HepG2 (cell line): Measurements from ENCODE around the gene PRDM15. TPM values are rescaled to one million over a fixed set of nuclear protein-coding genes. Genes with fewer than 3 reads are reported as not detected.

Experiments used
- ATAC-seq: fragments of 200-7000 bp; cut with Tn5 transposase; 3 replicates; pipeline ENCODE4 v1.9.1; 2020; ENCODE audit warnings: mild to moderate bottlenecking, moderate library complexity
- BruUV-seq: library from RNA; stranded (reverse); fragments of 400-500 nt; replicated peaks from 2 replicates; lab custom pipeline; 2021; lab: Mats Ljungman, UMichigan
- CTCF ChIA-PET: fragments of 300-600 bp; formaldehyde crosslinking; extraction: SDS; loops from one replicate; lab custom pipeline; 2021; ENCODE audit warnings: low total read pairs, inconsistent platforms, low intra/inter-chr PET ratio; lab: Yijun Ruan, JAX
- POLR2A ChIA-PET: fragments of 350-600 bp; sonication (Branson Sonifier 250); formaldehyde crosslinking; loops from one replicate; lab custom pipeline; 2020; ENCODE audit warnings: antibody characterized with exemption, inconsistent platforms; lab: Yijun Ruan, JAX
- DNase-seq: peaks from one replicate; pipeline ENCODE4 v3.0.0-alpha.2; 2015; ENCODE audit warnings: low spot score
- FAIRE-seq: peaks from 3 replicates; lab custom pipeline; 2011; peaks lifted over from hg19 to GRCh38; lab: Jason Lieb, UNC
- H2AFZ ChIP-seq: one replicate; pipeline ENCODE4 v1.6.1; 2011; ENCODE audit warnings: low read length, inconsistent platforms
- H3K27ac ChIP-seq: fragments of 300-600 bp; 3 replicates; pipeline ENCODE4 v1.8.0; 2011; ENCODE audit warnings: mixed run types, mild to moderate bottlenecking, mixed read lengths, low read length, inconsistent platforms; ENCODE audit not compliant: insufficient read depth; ENCODE audit errors: extremely low read length
- H3K27me3 ChIP-seq, 2 experiments: fragments of 200-600 bp in 1 of 2; 2 replicates in 1 of 2; 3 replicates in 1 of 2; pipeline versions ENCODE4 v1.6.0 to v1.8.0; 2011; ENCODE audit warnings: low read length in 2 of 2, mild to moderate bottlenecking in 2 of 2, moderate library complexity in 2 of 2, inconsistent platforms in 1 of 2; ENCODE audit not compliant: insufficient read depth in 2 of 2, control insufficient read depth in 1 of 2
- H3K36me3 ChIP-seq, 2 experiments: fragments of 200-600 bp in 1 of 2; replicated peaks in 1 of 2; 2 replicates in 1 of 2; 3 replicates in 1 of 2; pipeline versions ENCODE4 v1.5.1 to v1.8.0; 2011; ENCODE audit warnings: low read length in 2 of 2, inconsistent platforms in 1 of 2; ENCODE audit not compliant: insufficient read depth in 2 of 2, control insufficient read depth in 1 of 2
- H3K4me1 ChIP-seq: 2 replicates; pipeline ENCODE4 v1.5.1; 2012; ENCODE audit warnings: low read length, inconsistent platforms; ENCODE audit not compliant: insufficient read depth
- H3K4me2 ChIP-seq: 2 replicates; pipeline ENCODE4 v1.6.0; 2011; ENCODE audit warnings: low read depth, low read length, inconsistent platforms
- H3K4me3 ChIP-seq, 3 experiments: fragments of 200-600 bp in 1 of 3; sonication (generic), shearing (Covaris generic) in 1 of 3; replicated peaks in 1 of 3; 2 replicates each; pipeline ENCODE4 v1.5.1; 2011 to 2016; ENCODE audit warnings: low read length in 3 of 3, inconsistent platforms in 2 of 3, low read depth in 2 of 3, mild to moderate bottlenecking in 2 of 3, control low read depth in 1 of 3, mixed read lengths in 1 of 3; ENCODE audit not compliant: insufficient read depth in 1 of 3
- H3K79me2 ChIP-seq: one replicate; pipeline ENCODE4 v1.6.1; 2011; ENCODE audit warnings: low read length, inconsistent platforms; ENCODE audit not compliant: insufficient read depth
- H3K9ac ChIP-seq: 2 replicates; pipeline ENCODE4 v1.6.0; 2011; ENCODE audit warnings: mild to moderate bottlenecking, low read depth, low read length, inconsistent platforms; ENCODE audit not compliant: insufficient read depth
- H3K9me3 ChIP-seq: 2 replicates; pipeline ENCODE4 v1.5.1; 2012; ENCODE audit warnings: mild to moderate bottlenecking, low read length
- H4K20me1 ChIP-seq: 2 replicates; pipeline ENCODE4 v1.6.0; 2011; ENCODE audit warnings: inconsistent platforms, mild to moderate bottlenecking, low read length, moderate library complexity; ENCODE audit not compliant: insufficient read depth
- CREM ChIP-seq, 2 experiments: sonication (generic) in 1 of 2; formaldehyde crosslinking in 1 of 2; IDR thresholded peaks; 2 replicates each; pipeline versions ENCODE4 v1.4.0 to v1.6.1; 2016 to 2020; ENCODE audit warnings: antibody characterized with exemption in 1 of 2, mild to moderate bottlenecking in 1 of 2, missing genetic modification reagents in 1 of 2
- DNMT3B ChIP-seq: conservative IDR thresholded peaks from 2 replicates; pipeline ENCODE4 v1.6.1; 2016; ENCODE audit warnings: missing biosample characterization, control low read depth
- GTF2F1 ChIP-seq: fragments of 150-350 bp; IDR thresholded peaks from 2 replicates; pipeline ENCODE4 v1.6.1; 2014; ENCODE audit warnings: low read length
- GTF3A ChIP-seq: sonication (generic); formaldehyde crosslinking; conservative IDR thresholded peaks from 2 replicates; pipeline ENCODE4 v1.4.0; 2020; ENCODE audit warnings: mild to moderate bottlenecking, missing genetic modification reagents
- JUND ChIP-seq: sonication (generic); formaldehyde crosslinking; IDR thresholded peaks from 2 replicates; pipeline ENCODE4 v1.8.0; 2022; ENCODE audit warnings: mild to moderate bottlenecking, missing genetic modification reagents
- KDM4B ChIP-seq: sonication (generic); formaldehyde crosslinking; IDR thresholded peaks from 2 replicates; pipeline ENCODE4 v1.4.0; 2020; ENCODE audit warnings: missing genetic modification reagents
- KLF15 ChIP-seq: sonication (generic); formaldehyde crosslinking; IDR thresholded peaks from 2 replicates; pipeline ENCODE4 v1.8.1; 2023; ENCODE audit warnings: borderline replicate concordance, mild to moderate bottlenecking, inconsistent platforms, missing genetic modification reagents, mixed read lengths
- MED8 ChIP-seq: sonication (generic); formaldehyde crosslinking; IDR thresholded peaks from 2 replicates; pipeline ENCODE4 v1.8.1; 2023; ENCODE audit warnings: mild to moderate bottlenecking, missing genetic modification reagents; ENCODE audit not compliant: insufficient replicate concordance
- NPAS2 ChIP-seq: sonication (generic); formaldehyde crosslinking; IDR thresholded peaks from 2 replicates; pipeline ENCODE4 v1.8.0; 2022; ENCODE audit warnings: mild to moderate bottlenecking, missing genetic modification reagents, borderline replicate concordance
- NR2F1 ChIP-seq, 2 experiments: fragments of 450-650 bp in 1 of 2; formaldehyde crosslinking in 1 of 2; IDR thresholded peaks; 2 replicates each; pipeline versions ENCODE4 v1.5.0 to v1.6.1; 2016 to 2020; ENCODE audit warnings: mild to moderate bottlenecking in 1 of 2, missing compliant biosample characterization in 1 of 2, missing genetic modification reagents in 1 of 2, moderate library complexity in 1 of 2
- PAWR ChIP-seq: sonication (generic); formaldehyde crosslinking; IDR thresholded peaks from 2 replicates; pipeline ENCODE4 v1.4.0; 2020; ENCODE audit warnings: missing genetic modification reagents, mild to moderate bottlenecking, borderline replicate concordance
- PAX8 ChIP-seq: sonication (generic); formaldehyde crosslinking; IDR thresholded peaks from 2 replicates; pipeline ENCODE4 v1.8.0; 2022; ENCODE audit warnings: mild to moderate bottlenecking, missing genetic modification reagents, borderline replicate concordance
- TIGD3 ChIP-seq: sonication (generic); formaldehyde crosslinking; IDR thresholded peaks from 2 replicates; pipeline ENCODE4 v1.5.1; 2020; ENCODE audit warnings: mild to moderate bottlenecking, missing genetic modification reagents, borderline replicate concordance
- ZNF260 ChIP-seq: sonication (generic); formaldehyde crosslinking; IDR thresholded peaks from 2 replicates; pipeline ENCODE4 v1.4.0; 2020; ENCODE audit warnings: missing genetic modification reagents, low read depth, mild to moderate bottlenecking, borderline replicate concordance
- ZNF337 ChIP-seq: sonication (generic); formaldehyde crosslinking; IDR thresholded peaks from 2 replicates; pipeline ENCODE4 v1.5.1; 2020; ENCODE audit warnings: missing genetic modification reagents, low read depth, mild to moderate bottlenecking, borderline replicate concordance
- ZSCAN12 ChIP-seq: sonication (generic); formaldehyde crosslinking; IDR thresholded peaks from 2 replicates; pipeline ENCODE4 v1.9.0; 2021; ENCODE audit warnings: mild to moderate bottlenecking, missing genetic modification reagents
- ZSCAN20 ChIP-seq: sonication (generic); formaldehyde crosslinking; IDR thresholded peaks from 2 replicates; pipeline ENCODE4 v1.4.0; 2020; ENCODE audit warnings: missing genetic modification reagents, mild to moderate bottlenecking, borderline replicate concordance
- WGBS: methylation state at CpG from one replicate; pipeline ENCODE4 v1.1.6; 2017; ENCODE audit warnings: low lambda C conversion rate; 5-methylcytosine and 5-hydroxymethylcytosine counted together
- in situ Hi-C: cut with HindIII; loops from 2 replicates; pipeline ENCODE4 v1.10.0; 2017; ENCODE audit warnings: low pct_unique_long_range_greater_than_20kb; ENCODE audit not compliant: extremely low pct_ligation_motif_present
- intact Hi-C: fragments of 100-400 bp; cut with micrococcal nuclease; formaldehyde crosslinking; loops from one replicate; pipeline ENCODE4 v1.10.0; 2022; ENCODE audit not compliant: unreplicated experiment
- polyA plus RNA-seq, 8 experiments: library from polyadenylated mRNA; depleted of rRNA in 3 of 8; stranded (reverse) in 7 of 8; unstranded in 1 of 8; fragments of >200 nt; fragmentation: Illumina TruSeq in 4 of 8; extraction: Trizol in 4 of 8; gene quantifications; 2 replicates each; pipeline versions ENCODE4 v1.2.1 to v1.2.3, GENCODE V29; 2011 to 2016; ENCODE audit warnings: low read depth in 4 of 8, missing spikeins in 1 of 8, mixed read lengths in 1 of 8; ENCODE audit not compliant: insufficient read depth in 1 of 8
- total RNA-seq, 5 experiments: library from RNA; depleted of rRNA; stranded (reverse); fragments of >200 nt; fragmentation: Illumina TruSeq; extraction: Trizol; gene quantifications; 2 replicates each; pipeline ENCODE4 v1.2.3, GENCODE V29; 2016; ENCODE audit warnings: low read depth in 1 of 5
- TF ChIP-seq, protein P1 (sequence below): sonication (generic); formaldehyde crosslinking; IDR thresholded peaks from 2 replicates; pipeline ENCODE4 v1.4.0; 2020; ENCODE audit warnings: mild to moderate bottlenecking, missing genetic modification reagents
- TF ChIP-seq, protein P2 (sequence below): sonication (generic); formaldehyde crosslinking; IDR thresholded peaks from 2 replicates; pipeline ENCODE4 v1.4.0; 2020; ENCODE audit warnings: mild to moderate bottlenecking, low read depth, missing genetic modification reagents

The PRDM15 gene
- total and polyA plus RNA-seq, 2 of the 13 experiments (the other 11 are each of a cell fraction or from before 2014, with no cell fraction given), result 4.0 to 6.9 TPM

DNA sequence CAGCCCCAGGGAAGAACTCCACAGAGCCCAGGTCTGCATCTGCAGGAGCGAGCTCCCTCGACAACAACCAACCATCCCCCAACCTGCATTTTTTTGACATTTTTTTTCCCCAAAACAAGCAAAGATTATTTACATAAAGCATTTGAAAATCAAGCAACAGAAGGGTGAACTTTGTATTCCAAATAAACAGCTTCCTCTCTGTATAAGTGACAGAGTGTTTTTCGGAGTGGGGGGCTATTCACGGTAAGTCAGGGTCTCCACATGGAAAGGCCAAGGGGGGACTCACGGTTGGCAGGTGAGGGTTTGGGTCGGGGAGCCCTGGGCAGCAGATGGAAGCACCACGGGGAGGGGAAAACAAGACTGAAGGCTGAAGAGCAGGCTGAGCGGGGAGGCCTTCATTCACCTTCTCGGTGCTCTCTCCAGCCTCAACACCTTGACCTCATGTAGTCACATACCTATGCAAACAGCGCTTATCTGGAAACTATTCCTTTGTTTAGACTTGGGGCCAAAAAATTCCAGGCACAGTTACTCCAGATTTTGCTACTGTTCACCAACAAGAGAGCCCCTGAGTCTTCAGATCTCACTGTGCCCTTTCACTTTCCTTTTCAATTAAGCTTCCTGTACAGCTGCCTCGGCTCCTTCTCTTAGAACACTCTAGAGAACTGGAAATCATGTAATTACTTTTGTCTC, 47.1 kb upstream of the PRDM15 start:
- ATAC-seq, result peak; percentile 87
- peak overlapping the region; percentile 82 for H3K9ac ChIP-seq
- peak; percentile 64 for FAIRE-seq
- H3K9me3 ChIP-seq, result no peaks in the 10 kb centered on the region
- intact Hi-C loops, result no loop called here
- ChIA-PET POLR2A (interaction anchor here (0.8 to 2.8 kb wide), 15 partner anchors 8 to 459 kb away, joined by 3 to 16 read pairs (median 3); partner anchors contain the start of genes PRDM15 and ZBTB21), CTCF (no interaction called here)
- in situ Hi-C loops, result no loop called here
- H3K27me3 ChIP-seq, result no peaks in the 10 kb centered on the region
- H3K79me2 ChIP-seq, result peaks cover 1% of the 10 kb centered on the region
- no TSS peak for BruUV-seq
- 2% methylated on average over 7 of the region's 11 CpGs for WGBS
- H4K20me1 ChIP-seq, result no peaks in the 10 kb centered on the region
- no peak overlapping the region for H2AFZ ChIP-seq
- peak overlapping the region; percentile 41 to 71 (median 65) for H3K4me3 ChIP-seq
- H3K4me2 ChIP-seq, result peak overlapping the region; percentile 97
- H3K36me3 ChIP-seq, result no peaks in the 10 kb centered on the region; a peak in 1 of 5 replicates
- peaks cover 56% of the 10 kb centered on the region for H3K4me1 ChIP-seq
- H3K27ac ChIP-seq, result peak overlapping the region; percentile 94
- peak; percentile 60 for DNase-seq
- no peak; the same call in 1 of the 2 replicates for TF ChIP-seq CREM (IDR thresholded peaks at IDR 0.05)
- TF ChIP-seq CREM (CRISPR knock-in tag; IDR thresholded peaks at IDR 0.05), result no peak
- TF ChIP-seq, protein P1, sequence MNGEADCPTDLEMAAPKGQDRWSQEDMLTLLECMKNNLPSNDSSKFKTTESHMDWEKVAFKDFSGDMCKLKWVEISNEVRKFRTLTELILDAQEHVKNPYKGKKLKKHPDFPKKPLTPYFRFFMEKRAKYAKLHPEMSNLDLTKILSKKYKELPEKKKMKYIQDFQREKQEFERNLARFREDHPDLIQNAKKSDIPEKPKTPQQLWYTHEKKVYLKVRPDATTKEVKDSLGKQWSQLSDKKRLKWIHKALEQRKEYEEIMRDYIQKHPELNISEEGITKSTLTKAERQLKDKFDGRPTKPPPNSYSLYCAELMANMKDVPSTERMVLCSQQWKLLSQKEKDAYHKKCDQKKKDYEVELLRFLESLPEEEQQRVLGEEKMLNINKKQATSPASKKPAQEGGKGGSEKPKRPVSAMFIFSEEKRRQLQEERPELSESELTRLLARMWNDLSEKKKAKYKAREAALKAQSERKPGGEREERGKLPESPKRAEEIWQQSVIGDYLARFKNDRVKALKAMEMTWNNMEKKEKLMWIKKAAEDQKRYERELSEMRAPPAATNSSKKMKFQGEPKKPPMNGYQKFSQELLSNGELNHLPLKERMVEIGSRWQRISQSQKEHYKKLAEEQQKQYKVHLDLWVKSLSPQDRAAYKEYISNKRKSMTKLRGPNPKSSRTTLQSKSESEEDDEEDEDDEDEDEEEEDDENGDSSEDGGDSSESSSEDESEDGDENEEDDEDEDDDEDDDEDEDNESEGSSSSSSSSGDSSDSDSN, result peak; percentile 65
- no peak for TF ChIP-seq ZNF337
- peak in 1 of 2 experiments; percentile 30; a peak in 1 of 4 replicates for TF ChIP-seq NR2F1 (CRISPR knock-in tag; IDR thresholded peaks at IDR 0.05)
- no peak for TF ChIP-seq PAX8 (CRISPR knock-in tag)
- no peak for TF ChIP-seq DNMT3B
- TF ChIP-seq MED8, result no peak
- no peak for TF ChIP-seq ZSCAN20
- TF ChIP-seq KDM4B (CRISPR knock-in tag), result no peak
- TF ChIP-seq TIGD3, result no peak
- no peak for TF ChIP-seq ZNF260
- TF ChIP-seq, protein P2, sequence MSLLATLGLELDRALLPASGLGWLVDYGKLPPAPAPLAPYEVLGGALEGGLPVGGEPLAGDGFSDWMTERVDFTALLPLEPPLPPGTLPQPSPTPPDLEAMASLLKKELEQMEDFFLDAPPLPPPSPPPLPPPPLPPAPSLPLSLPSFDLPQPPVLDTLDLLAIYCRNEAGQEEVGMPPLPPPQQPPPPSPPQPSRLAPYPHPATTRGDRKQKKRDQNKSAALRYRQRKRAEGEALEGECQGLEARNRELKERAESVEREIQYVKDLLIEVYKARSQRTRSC (CRISPR knock-in tag), result no peak
- TF ChIP-seq NPAS2 (CRISPR knock-in tag), result no peak
- TF ChIP-seq PAWR (CRISPR knock-in tag), result no peak
- no peak for TF ChIP-seq JUND (CRISPR knock-in tag)
- no peak for TF ChIP-seq GTF3A (CRISPR knock-in tag)
- no peak for TF ChIP-seq ZSCAN12 (CRISPR knock-in tag)
- TF ChIP-seq GTF2F1, result no peak
- no peak for TF ChIP-seq KLF15 (CRISPR knock-in tag)
